GM21526 (cell line): ENCODE data around the gene LAMP1.
"Not testable (repeated sequence)": the region's sequence is repeated elsewhere in the genome, so short reads cannot be mapped to it uniquely, and the experiment has no call there.

Experiments
- ATAC-seq: cut with Tn5 transposase; IDR thresholded peaks from one replicate; pipeline ENCODE4 v1.9.1; 2021; ENCODE audit warnings: moderate library complexity; ENCODE audit not compliant: unreplicated experiment, low FRiP score

The LAMP1 gene

GRCh38 chr13:113324398-113324797 is 27.4 kb downstream of the LAMP1 start:
- ATAC-seq, result no peak

- ATAC-seq, result no peak
Measured at GRCh38 chr13:113325779-113326178, 28.7 kb downstream of the LAMP1 start.

- no peak for ATAC-seq
Measured at GRCh38 chr13:113327391-113327765, 30.3 kb downstream of the LAMP1 start.

- ATAC-seq, result no peak
Measured at GRCh38 chr13:113327766-113328471, 30.9 kb downstream of the LAMP1 start.

GRCh38 chr13:113328851-113329250 is 31.8 kb downstream of the LAMP1 start:
- ATAC-seq, result no peak

- no peak for ATAC-seq
Measured at GRCh38 chr13:113329656-113330312, 32.7 kb downstream of the LAMP1 start.

- no peak for ATAC-seq
Measured at GRCh38 chr13:113332615-113333014, 35.6 kb downstream of the LAMP1 start.

- no peak for ATAC-seq
Measured at GRCh38 chr13:113333076-113333475, 36.0 kb downstream of the LAMP1 start.

GRCh38 chr13:113337556-113337955 is 40.5 kb downstream of the LAMP1 start:
- no peak for ATAC-seq

GRCh38 chr13:113337976-113338375 is 40.9 kb downstream of the LAMP1 start:
- no peak for ATAC-seq

- ATAC-seq, result no peak
Measured at GRCh38 chr13:113338451-113338850, 41.4 kb downstream of the LAMP1 start.

- no peak for ATAC-seq
Measured at GRCh38 chr13:113342820-113343691, 46.0 kb downstream of the LAMP1 start.

- ATAC-seq, result no peak
Measured at GRCh38 chr13:113343692-113343968, 46.6 kb downstream of the LAMP1 start.

GRCh38 chr13:113345486-113345885 is 48.4 kb downstream of the LAMP1 start:
- no peak for ATAC-seq

GRCh38 chr13:113347736-113348225 is 50.7 kb downstream of the LAMP1 start:
- ATAC-seq, result not testable (repeated sequence)

- ATAC-seq, result no peak
Measured at GRCh38 chr13:113348591-113348990, 51.6 kb downstream of the LAMP1 start.

- no peak for ATAC-seq
Measured at GRCh38 chr13:113349050-113349449, 52.0 kb downstream of the LAMP1 start.

GRCh38 chr13:113349491-113349890 is 52.5 kb downstream of the LAMP1 start:
- no peak for ATAC-seq

- ATAC-seq, result no peak
Measured at GRCh38 chr13:113350065-113350937, 53.3 kb downstream of the LAMP1 start.

- ATAC-seq, result no peak
Measured at GRCh38 chr13:113350938-113351335, 53.9 kb downstream of the LAMP1 start.
